Activated CD8-positive, alpha-beta memory T cell treated with anti-CD3 and anti-CD28 coated beads for 48 hours (primary cell): ENCODE results near the gene PIH1D2.
A peak's percentile ranks its signal among the peaks of the same experiment; 100 is the strongest.
"Not testable (repeated sequence)": the region's sequence is repeated elsewhere in the genome, so short reads cannot be mapped to it uniquely, and the experiment has no call there.

ENCODE experiments used
- DNase-seq, 3 experiments: peaks; one replicate each; pipeline ENCODE4 v3.0.0-alpha.2; 2020; ENCODE audit warnings: low read depth in 2 of 3, low spot score in 2 of 3

Gene PIH1D2

DNA sequence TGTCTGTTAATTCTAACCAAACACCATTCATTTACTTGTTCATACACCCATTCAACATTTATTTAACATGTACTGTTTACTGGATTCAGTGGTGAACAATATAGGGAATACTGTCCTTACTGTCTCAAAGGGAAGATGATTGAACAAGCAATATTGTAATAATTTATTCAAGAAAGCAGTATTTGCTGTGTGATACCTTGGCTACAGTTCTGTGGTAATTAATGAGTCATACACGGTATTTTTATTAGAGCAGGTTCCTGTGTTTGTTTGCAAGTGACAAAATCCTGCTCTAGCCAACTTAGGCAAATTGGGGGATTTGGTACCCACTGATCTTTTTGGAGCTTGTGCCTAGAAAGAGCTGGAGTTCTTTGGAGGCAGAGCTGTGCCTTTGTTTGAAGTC lies 15.7 kb downstream of the PIH1D2 start:
- no peak for DNase-seq

DNA sequence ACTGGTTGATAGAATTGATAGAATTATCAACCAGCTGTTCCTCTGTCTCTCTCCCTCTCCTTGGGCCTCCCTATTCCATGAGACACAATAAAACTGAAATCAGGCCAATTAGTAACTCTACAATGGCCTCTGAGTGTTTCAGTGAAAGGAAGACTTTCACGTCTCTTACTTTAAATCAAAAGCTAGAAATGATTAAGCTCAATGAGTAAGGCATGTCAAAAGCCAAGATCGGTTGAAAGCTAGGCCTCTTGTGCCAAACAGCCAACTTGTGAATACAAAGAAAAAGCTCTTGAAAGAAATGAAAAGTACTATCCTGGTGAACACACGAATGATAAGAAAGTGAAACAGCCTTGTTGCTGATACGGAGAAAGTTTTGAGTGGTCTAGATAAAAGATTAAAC lies 16.6 kb downstream of the PIH1D2 start:
- DNase-seq, result no peak

- no peak for DNase-seq
These were observed 22.0 kb downstream of the PIH1D2 start for GRCh38 chr11:112051768-112052167.

DNA sequence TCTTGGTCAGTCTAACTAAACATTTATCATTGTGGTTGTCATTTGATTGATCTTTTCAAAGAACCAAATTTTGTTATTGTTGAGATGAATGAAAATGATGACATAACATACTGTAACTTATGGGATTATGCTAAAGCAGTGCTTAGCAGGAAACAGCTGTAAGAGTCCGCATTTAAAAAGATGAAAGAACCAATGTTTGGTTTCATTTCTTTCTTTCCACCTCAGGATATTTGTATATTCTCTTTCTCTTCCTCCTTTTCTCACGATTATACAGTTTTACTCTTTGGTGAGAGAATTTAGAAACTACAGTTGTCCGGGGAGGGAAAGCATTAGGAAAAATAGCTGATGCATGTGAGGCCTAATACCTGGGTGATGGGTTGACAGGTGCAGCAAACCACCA lies 23.1 kb downstream of the PIH1D2 start:
- no peak for DNase-seq

- no peak for DNase-seq
These were observed 24.0 kb downstream of the PIH1D2 start for GRCh38 chr11:112049777-112050176.

DNA sequence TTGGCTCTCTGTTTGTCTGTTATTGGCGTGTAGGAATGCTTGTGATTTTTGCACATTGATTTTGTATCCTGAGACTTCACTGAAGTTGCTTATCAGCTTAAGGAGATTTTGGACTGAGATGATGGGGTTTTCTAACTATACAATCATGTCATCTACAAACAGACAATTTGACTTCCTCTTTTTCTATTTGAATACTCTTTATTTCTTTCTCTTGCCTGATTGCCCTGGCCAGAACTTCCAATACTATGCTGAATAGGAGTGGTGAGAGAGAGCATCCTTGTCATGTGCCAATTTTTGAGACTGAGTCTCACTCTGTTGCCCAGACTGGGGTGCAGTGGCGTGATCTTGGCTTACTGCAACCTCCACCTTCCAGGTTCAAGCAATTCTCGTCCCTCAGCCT lies 25.6 kb downstream of the PIH1D2 start:
- DNase-seq, result not testable (repeated sequence)

DNA sequence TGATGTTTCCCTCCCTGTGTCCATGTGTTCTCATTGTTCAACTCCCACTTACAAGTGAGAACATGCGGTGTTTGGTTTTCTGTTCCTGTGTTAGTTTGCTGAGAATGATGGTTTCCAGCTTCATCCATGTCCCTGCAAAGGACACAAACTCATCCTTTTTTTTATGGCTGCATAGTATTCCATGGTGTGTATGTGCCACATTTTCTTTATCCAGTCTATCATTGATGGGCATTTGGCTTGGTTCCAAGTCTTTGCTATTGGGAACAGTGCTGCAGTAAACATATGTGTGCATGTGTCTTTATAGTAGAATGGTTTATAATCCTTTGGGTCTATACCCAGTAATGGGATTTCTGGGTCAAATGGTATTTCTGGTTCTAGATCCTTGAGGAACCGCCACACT lies 27.2 kb downstream of the PIH1D2 start:
- not testable (repeated sequence) for DNase-seq

- no peak for DNase-seq
These were observed 28.9 kb downstream of the PIH1D2 start for GRCh38 chr11:112044961-112045360.

DNA sequence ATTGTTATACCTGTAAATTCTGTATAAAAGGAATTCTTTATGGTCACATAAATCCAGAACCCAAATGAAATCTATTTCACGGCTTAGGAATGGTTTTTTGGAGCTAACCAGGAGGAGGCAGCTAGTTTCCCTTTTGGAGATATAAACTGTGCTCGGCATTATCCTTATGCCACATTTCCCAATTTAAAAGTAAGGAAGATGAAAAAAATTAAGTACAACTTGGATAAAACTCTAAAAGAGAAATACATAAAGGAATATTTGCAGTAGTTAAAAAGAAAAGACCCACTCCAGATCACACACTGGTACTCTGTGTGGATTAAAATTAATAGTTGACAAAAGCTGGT lies 30.9 kb downstream of the PIH1D2 start:
- DNase-seq, result no peak

- no peak for DNase-seq
These were observed 31.5 kb downstream of the PIH1D2 start for GRCh38 chr11:112042161-112042960.

DNA sequence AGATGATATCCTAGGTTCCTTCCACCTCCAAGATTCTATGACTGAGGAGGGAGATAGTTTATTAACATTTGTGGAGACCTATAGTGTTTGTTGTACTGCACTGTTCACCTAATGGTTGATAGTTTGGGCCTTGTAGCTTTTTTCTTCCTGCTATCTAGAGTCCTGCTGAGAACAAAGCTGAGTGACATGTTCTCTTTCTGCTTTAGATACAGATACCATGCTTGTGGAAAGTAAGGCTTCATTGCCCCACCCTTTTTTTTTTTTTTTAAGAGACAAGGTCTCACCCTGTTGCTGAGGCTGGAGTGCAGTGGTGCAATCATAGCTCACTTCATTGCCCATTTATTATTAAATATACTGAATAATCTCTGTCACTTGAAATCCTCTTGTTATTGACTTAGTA lies 36.3 kb downstream of the PIH1D2 start:
- DNase-seq, result no peak

DNA sequence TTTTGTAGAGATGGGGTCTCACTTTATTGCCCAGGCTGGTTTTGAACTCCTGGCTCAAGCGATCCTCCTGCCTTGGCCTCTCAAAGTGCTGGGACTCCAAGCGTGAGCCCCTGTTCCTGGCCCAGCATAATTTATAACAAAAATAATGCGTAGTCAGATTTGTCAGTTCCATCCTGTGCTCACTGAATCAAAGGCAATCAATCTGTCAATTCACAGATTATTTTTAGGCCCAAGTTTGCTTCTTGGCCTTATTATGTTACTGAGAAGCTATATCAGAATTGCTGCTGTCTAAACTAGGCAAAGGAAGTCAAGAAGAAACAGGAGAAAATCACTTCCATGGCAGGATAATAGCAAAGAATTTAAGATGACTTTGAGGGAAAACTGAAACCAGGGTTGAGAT lies 39.9 kb downstream of the PIH1D2 start:
- DNase-seq, result no peak

GRCh38 chr11:112029460-112029859 lies 44.4 kb downstream of the PIH1D2 start:
- no peak for DNase-seq

GRCh38 chr11:112026784-112027410 lies 46.9 kb downstream of the PIH1D2 start:
- not testable (repeated sequence) for DNase-seq

GRCh38 chr11:112025707-112026106 lies 48.1 kb downstream of the PIH1D2 start:
- peak in 1 of 3 experiments; percentile 19 for DNase-seq

DNA sequence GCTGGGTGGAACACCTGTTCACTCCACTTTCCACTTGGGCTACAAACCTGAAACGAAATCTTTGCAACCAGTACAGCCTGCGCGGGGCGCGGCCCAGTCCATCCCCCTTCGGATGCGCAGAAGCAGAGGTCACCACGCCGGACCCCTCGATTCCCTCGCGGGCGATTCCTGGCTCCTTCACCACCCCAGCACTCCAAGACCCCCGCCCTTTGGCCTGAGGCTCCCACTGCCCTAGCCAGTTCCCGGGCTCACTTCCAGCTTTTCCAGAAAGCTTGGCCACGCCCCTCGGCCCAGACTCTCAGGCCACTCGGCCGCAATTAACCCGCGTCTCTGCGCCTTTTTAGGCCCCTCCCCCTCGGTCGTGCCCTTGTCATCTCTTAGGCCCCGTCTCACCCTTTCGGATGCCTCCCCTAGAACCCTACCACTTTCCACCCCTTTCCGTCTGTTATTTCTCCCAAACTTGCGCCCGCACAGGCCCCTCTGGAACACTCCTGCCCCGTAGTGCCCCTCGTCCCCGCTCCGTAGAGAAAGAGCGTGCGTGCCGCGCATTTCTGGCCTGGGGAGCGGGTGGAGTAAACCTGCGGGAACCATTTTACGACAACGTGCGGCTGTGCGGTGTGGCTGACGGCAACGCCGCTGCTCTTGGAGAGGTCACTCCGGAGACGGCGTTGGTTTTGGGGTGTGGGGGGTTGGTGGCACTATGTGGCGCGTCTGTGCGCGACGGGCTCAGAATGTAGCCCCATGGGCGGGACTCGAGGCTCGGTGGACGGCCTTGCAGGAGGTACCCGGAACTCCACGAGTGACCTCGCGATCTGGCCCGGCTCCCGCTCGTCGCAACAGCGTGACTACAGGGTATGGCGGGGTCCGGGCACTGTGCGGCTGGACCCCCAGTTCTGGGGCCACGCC lies 48.8 kb downstream of the PIH1D2 start, which contains the start of gene DLAT:
TSS of gene DLAT (plus strand) at position 636 of the 906 bp plus-strand sequence. CDS start at position 701, 65 bp downstream.
- peak; percentile 65 to 74 (median 71) for DNase-seq

DNA sequence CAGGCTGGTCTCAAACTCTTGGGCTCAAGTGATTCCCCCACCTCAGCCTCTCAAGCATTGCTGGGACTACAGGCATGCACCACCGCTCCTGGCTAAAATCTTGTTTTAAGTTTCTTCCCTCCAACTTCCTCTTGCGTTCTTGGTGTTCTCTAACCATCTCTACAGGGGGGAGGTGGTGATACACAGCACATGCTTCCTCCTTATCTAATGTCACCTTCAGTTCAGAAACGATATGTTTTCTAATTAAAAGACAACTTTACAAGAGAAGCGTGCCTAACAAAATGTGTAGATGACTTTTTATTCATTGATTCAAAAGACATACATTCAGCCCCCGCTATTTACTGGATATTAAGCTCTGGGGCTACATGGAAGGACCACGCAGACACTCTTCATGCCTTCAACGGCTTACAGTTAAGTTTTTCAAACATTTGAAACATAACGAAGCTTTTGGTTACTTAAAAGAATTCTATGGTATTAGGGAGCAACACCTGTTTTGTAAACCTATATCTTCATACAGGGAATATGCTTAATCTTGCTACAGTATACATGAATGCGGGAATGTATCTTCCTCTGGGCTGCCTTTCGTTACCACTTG lies 49.5 kb downstream of the PIH1D2 start:
- DNase-seq, result no peak

DNA sequence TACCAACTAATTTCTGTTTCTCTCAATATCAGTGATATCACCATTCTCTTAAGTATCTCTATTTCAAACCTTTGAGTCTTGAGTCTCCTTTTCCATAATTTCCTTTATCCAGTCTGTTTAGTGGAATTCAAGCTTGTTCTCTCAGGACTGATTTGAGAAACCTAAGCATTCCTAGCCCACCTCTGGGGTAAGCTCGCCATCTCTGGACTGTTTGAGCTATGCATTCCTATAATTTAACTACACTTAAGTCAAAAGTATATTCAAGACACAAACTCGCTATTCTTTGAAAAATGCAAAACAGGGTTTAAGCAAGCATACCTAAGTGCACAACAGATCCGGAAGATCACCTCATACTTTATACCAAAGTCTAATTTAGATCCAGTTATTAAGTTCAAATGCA lies 50.7 kb downstream of the PIH1D2 start:
- DNase-seq, result no peak

DNA sequence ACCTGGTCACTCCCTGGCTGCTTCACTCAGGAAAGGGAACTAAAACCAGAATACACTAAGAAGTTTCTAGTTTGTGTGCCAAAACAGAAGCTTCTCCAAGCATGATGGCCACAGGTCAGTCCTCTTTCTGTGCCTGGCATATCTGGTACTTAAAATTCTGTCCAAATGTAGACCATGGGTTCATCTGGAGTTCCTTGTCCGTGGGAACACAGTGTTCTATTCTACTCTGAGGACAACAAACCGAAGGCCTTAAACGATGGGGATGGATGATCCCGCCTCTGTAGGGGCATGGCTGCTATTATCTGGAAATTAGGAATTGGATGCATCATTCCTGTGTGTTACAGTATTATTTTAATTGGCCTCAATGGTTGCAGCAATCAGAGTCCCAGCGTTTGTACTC lies 54.8 kb downstream of the PIH1D2 start:
- DNase-seq, result no peak
